ENCODE results near the gene PLCB4. TPM values are rescaled to one million over a fixed set of nuclear protein-coding genes. Genes with fewer than 3 reads are reported as not detected.
A peak's percentile ranks its signal among the peaks of the same experiment; 100 is the strongest.

Gene PLCB4
- total RNA-seq, 1 donor from 2014 or later, result 12.0 TPM

DNA sequence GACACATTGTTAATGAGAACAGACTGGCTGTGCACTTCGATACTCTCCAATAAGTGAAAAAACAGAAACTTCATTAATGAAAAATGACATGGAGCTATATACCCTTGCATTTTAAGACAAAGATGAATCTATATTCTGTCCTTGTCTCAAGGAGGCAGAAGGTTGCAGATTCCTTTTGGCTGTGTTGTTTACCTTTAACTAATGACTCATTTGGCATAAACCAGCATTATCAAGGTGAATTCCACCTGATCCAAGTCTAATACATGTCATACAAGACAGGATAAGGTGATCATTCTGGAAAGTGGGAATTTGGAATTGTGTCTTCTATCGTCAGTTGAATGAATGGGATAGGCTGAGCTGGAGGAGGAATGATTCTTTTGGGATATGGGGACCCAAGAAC, 192.9 kb downstream of the PLCB4 start:
- Histone ChIP-seq H3K27ac (no peak overlapping the region), H3K27me3 (no peaks in the 10 kb centered on the region), H3K9me3 (no peaks in the 10 kb centered on the region), H3K4me1 (peaks cover 6% of the 10 kb centered on the region), H3K4me3 (no peak overlapping the region), H3K36me3 (no peaks in the 10 kb centered on the region)
- no peak for TF ChIP-seq POLR2A (IDR thresholded peaks at IDR 0.05)
- intact Hi-C loops (cut with DNase I), result no loop called here
- no peak for DNase-seq (ENCODE audit: extremely low spot score in 2 of 2)

DNA sequence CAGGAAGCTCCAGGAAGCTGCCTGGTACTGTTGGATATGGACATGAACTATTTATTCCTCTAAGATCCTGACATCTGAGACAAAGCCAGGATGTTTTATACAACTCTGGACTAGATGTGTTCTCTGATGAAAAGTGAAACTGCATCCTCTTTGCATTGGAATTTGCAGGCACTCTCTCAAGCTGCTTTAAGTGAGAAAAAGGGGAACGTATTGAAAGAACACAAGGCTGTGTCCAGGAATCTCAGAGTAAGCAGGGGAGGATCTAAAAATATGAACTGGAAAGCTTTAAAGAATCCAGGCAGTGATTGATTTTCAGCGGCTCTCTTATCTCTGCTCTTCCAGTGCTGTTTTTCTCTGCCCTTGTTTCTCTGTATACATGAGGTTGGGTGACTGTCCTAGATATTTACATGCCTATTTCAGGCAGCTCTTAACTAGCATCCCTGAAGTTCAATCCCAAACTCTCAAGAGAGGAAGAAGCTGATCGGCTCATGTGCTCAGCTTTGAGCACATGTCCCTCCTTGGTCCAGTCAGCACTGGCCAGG, 193.8 kb downstream of the PLCB4 start:
- Histone ChIP-seq H3K27ac (no peak overlapping the region), H3K4me3 (peak overlapping the region in 1 of 2 donors; percentile 18), H3K9me3 (no peaks in the 10 kb centered on the region), H3K36me3 (no peaks in the 10 kb centered on the region), H3K27me3 (no peaks in the 10 kb centered on the region), H3K4me1 (peaks cover 6% of the 10 kb centered on the region)
- intact Hi-C loops (cut with DNase I), result no loop called here
- TF ChIP-seq, protein P1, sequence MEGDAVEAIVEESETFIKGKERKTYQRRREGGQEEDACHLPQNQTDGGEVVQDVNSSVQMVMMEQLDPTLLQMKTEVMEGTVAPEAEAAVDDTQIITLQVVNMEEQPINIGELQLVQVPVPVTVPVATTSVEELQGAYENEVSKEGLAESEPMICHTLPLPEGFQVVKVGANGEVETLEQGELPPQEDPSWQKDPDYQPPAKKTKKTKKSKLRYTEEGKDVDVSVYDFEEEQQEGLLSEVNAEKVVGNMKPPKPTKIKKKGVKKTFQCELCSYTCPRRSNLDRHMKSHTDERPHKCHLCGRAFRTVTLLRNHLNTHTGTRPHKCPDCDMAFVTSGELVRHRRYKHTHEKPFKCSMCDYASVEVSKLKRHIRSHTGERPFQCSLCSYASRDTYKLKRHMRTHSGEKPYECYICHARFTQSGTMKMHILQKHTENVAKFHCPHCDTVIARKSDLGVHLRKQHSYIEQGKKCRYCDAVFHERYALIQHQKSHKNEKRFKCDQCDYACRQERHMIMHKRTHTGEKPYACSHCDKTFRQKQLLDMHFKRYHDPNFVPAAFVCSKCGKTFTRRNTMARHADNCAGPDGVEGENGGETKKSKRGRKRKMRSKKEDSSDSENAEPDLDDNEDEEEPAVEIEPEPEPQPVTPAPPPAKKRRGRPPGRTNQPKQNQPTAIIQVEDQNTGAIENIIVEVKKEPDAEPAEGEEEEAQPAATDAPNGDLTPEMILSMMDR (IDR thresholded peaks at IDR 0.05), result no peak
- TF ChIP-seq POLR2A (IDR thresholded peaks at IDR 0.05), result no peak
- no peak for DNase-seq (ENCODE audit: extremely low spot score in 2 of 2)

DNA sequence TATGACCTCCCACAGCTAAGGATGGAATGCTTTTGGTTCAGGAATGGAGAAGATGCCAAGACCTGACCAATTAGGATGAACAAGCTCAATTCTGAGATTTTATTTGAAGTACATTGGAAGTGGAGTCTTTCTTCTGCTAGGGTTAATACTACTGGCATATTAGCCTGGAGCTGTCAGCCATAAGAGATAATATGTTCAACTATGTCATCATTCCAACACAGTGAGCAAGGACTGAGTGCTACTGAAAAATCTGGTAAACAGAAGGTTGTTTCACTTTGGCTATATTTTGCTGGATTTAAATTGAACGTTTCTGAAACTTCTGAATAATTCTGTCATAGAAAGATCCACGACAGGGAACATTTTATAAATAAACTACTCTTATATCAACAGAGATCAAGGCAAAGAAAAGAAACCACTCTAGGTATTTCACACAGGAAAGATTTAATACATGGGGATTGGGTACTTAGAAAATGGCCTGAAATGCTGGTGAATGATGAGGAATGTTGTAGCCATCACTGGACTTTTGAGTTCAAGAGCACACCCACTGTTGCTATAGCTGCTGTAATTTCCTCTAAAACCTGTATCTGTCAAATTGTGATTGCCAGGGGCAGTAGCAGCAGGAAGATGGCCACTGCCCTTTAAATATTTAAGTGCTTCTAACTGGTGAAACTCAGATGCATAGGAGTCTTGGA, 200.5 kb downstream of the PLCB4 start:
- H3K27ac ChIP-seq, result no peak overlapping the region
- intact Hi-C loops (cut with DNase I), result no loop called here

DNA sequence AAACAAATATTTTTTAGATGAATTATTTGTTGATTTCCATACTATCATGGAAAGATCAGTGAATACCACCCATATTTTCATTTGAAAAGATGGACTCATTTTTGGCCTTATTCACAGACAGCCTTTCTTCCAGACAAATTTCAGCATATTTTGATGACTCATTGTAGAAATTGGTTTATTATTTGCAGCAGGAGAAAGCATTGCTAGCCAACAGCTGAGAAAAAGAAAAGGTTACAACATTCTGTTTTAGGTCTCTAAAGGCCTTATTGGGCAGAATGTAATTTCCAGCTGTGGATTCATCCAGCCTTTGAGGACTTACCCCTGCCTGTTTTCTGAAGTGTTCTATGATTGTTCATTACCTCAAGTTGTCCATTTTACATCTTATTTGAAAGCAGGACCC, 201.9 kb downstream of the PLCB4 start:
- intact Hi-C loops (cut with DNase I), result no loop called here
- H3K4me3 ChIP-seq, result no peak overlapping the region
- no peak for DNase-seq (ENCODE audit: extremely low spot score in 2 of 2)
- no peak overlapping the region for H3K27ac ChIP-seq
- no peaks in the 10 kb centered on the region for H3K27me3 ChIP-seq
- H3K9me3 ChIP-seq, result no peaks in the 10 kb centered on the region
- no peaks in the 10 kb centered on the region for H3K36me3 ChIP-seq
- no peak for TF ChIP-seq POLR2A (IDR thresholded peaks at IDR 0.05)
- TF ChIP-seq POLR2AphosphoS5 (IDR thresholded peaks at IDR 0.05; ENCODE audit: insufficient read depth in 1 of 2, low read depth in 1 of 2), result no peak
- no peaks in the 10 kb centered on the region for H3K4me1 ChIP-seq

More for the DNA sequence above, 200.5 kb downstream of the PLCB4 start:
- no peak for DNase-seq (ENCODE audit: extremely low spot score in 2 of 2)
- no peaks in the 10 kb centered on the region for H3K36me3 ChIP-seq
- TF ChIP-seq POLR2A (IDR thresholded peaks at IDR 0.05), result no peak
- no peak for TF ChIP-seq POLR2AphosphoS5 (IDR thresholded peaks at IDR 0.05; ENCODE audit: insufficient read depth in 1 of 2, low read depth in 1 of 2)
- TF ChIP-seq, protein P1 (IDR thresholded peaks at IDR 0.05), result no peak
- no peaks in the 10 kb centered on the region for H3K27me3 ChIP-seq
- no peaks in the 10 kb centered on the region for H3K9me3 ChIP-seq
- no peaks in the 10 kb centered on the region for H3K4me1 ChIP-seq
- H3K4me3 ChIP-seq, result no peak overlapping the region

DNA sequence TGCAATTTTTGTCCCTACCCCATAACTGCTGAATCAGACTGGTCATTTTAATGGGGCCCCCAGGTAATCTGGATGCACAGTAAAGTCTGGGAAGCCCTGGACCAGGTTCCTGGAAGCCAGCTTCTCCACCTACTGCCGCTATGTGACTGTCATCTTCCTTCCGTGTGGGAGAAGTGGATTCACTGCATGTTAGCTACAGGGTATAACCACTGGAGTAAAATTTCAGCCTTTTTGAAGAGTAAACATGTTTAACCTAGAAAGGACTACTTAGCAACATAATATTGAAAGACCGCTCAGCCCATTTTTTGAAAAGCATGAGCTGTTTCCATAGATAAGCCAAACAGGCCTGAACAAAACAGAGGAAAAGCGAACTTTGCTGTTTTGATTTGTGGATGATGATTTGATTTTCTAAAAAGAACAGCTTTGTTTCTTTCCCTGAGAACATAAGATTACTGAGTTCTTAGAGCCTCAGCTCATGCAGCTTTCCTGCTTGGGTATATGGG, 208.1 kb downstream of the PLCB4 start:
- no peak for DNase-seq (ENCODE audit: extremely low spot score in 2 of 2)
- H3K27ac ChIP-seq, result no peak overlapping the region
- H3K4me1 ChIP-seq, result peaks cover 7% of the 10 kb centered on the region
- intact Hi-C loops (cut with DNase I), result no loop called here
- H3K27me3 ChIP-seq, result no peaks in the 10 kb centered on the region
- H3K9me3 ChIP-seq, result no peaks in the 10 kb centered on the region
- no peaks in the 10 kb centered on the region for H3K36me3 ChIP-seq
- H3K4me3 ChIP-seq, result no peak overlapping the region
- TF ChIP-seq, protein P1 (IDR thresholded peaks at IDR 0.05), result no peak
- no peak for TF ChIP-seq POLR2AphosphoS5 (IDR thresholded peaks at IDR 0.05; ENCODE audit: insufficient read depth in 1 of 2, low read depth in 1 of 2)
- no peak for TF ChIP-seq POLR2A (IDR thresholded peaks at IDR 0.05)

DNA sequence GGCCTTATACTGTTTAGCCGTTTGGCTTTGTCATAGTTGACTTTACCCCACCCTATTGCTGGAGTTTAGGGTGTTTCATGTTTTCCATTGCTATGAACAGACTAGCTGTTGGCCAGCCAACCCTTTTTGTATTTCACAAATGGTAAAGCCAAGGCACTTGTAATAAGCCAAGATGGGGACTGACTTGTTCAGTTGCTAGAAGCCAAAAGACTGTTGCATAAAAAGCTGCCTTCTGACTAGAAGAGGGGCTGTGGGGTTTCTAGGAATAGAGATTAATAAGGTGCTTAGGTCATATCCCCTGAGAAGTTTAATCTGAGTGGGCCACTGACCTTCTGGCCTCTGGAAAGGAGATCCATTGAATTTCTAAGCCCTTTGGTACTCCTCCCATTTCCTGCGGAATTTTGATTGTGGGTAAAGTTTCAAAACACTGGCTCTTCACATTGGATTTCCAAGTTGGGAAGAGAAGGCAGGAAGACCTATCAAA, 211.1 kb downstream of the PLCB4 start:
- Histone ChIP-seq H3K27me3 (no peaks in the 10 kb centered on the region), H3K4me3 (no peak overlapping the region), H3K36me3 (no peaks in the 10 kb centered on the region), H3K4me1 (peaks cover 7% of the 10 kb centered on the region), H3K27ac (no peak overlapping the region), H3K9me3 (no peaks in the 10 kb centered on the region)
- TF ChIP-seq POLR2AphosphoS5 (IDR thresholded peaks at IDR 0.05; ENCODE audit: insufficient read depth in 1 of 2, low read depth in 1 of 2) (peak in 1 of 2 donors; percentile 8), POLR2A (IDR thresholded peaks at IDR 0.05) (no peak)
- DNase-seq (ENCODE audit: extremely low spot score in 2 of 2), result no peak
- intact Hi-C loops (cut with DNase I), result no loop called here

Measured in vagina (tissue), 2 donors.